ENCODE measurements around the gene FOSL1. TPM values are rescaled to one million over a fixed set of nuclear protein-coding genes. Genes with fewer than 3 reads are reported as not detected.

Gene FOSL1
- total and polyA plus RNA-seq, 2 experiments from 2014 or later: 14.6 to 17.1 TPM

DNA sequence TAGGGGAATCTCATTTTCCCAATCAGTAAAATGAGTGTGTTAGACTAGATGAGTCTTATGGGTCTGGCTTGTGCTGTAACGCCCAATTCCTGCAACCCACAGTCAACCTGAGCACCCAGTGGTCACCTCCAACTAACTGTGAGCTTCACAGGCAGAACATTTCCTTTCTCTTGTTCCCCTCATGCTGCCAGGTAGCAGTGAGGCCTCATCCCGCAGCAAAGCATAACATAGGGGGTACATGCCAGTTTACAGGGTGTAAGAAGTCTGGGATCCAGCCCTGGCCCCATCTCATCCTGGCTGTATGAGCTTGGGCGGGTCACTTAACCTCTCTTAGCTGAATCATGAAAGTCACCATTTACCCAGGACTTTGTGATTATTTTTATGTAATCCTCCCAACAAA, 31.3 kb downstream of the FOSL1 start:
- Mint-ChIP-seq H3K9me3 (no peaks in the 10 kb centered on the region; the same call in 2 of the 3 replicates), H3K36me3 (ENCODE audit: low read depth) (peaks cover 14% of the 10 kb centered on the region), H3K4me1 (peaks cover 8% of the 10 kb centered on the region), H3K4me3 (no peak overlapping the region; the same call in 2 of the 3 replicates), H3K27ac (no peak overlapping the region), H3K27me3 (ENCODE audit: insufficient read depth, low read depth, poor library complexity) (peaks cover 45% of the 10 kb centered on the region)
- TF ChIP-seq EZH2phosphoT487 (IDR thresholded peaks at IDR 0.05; ENCODE audit: unreplicated experiment): no peak
- TF ChIP-seq EZH2 (IDR thresholded peaks at IDR 0.05; ENCODE audit: low read depth, unreplicated experiment): no peak
- TF ChIP-seq NANOG (IDR thresholded peaks at IDR 0.05; ENCODE audit: borderline replicate concordance): no peak
- TF ChIP-seq CREB1 (CRISPR knock-in tag; IDR thresholded peaks at IDR 0.05; ENCODE audit: low read depth): no peak
- no peak for TF ChIP-seq ZNF114 (CRISPR knock-in tag; IDR thresholded peaks at IDR 0.05)
- TF ChIP-seq POLR2AphosphoS5 (IDR thresholded peaks at IDR 0.05; ENCODE audit: low read depth): no peak
- TF ChIP-seq STAT1 (IDR thresholded peaks at IDR 0.05; ENCODE audit: unreplicated experiment): no peak
- TF ChIP-seq, protein P1, sequence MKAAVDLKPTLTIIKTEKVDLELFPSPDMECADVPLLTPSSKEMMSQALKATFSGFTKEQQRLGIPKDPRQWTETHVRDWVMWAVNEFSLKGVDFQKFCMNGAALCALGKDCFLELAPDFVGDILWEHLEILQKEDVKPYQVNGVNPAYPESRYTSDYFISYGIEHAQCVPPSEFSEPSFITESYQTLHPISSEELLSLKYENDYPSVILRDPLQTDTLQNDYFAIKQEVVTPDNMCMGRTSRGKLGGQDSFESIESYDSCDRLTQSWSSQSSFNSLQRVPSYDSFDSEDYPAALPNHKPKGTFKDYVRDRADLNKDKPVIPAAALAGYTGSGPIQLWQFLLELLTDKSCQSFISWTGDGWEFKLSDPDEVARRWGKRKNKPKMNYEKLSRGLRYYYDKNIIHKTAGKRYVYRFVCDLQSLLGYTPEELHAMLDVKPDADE (IDR thresholded peaks at IDR 0.05): no peak
- TF ChIP-seq, protein P2, sequence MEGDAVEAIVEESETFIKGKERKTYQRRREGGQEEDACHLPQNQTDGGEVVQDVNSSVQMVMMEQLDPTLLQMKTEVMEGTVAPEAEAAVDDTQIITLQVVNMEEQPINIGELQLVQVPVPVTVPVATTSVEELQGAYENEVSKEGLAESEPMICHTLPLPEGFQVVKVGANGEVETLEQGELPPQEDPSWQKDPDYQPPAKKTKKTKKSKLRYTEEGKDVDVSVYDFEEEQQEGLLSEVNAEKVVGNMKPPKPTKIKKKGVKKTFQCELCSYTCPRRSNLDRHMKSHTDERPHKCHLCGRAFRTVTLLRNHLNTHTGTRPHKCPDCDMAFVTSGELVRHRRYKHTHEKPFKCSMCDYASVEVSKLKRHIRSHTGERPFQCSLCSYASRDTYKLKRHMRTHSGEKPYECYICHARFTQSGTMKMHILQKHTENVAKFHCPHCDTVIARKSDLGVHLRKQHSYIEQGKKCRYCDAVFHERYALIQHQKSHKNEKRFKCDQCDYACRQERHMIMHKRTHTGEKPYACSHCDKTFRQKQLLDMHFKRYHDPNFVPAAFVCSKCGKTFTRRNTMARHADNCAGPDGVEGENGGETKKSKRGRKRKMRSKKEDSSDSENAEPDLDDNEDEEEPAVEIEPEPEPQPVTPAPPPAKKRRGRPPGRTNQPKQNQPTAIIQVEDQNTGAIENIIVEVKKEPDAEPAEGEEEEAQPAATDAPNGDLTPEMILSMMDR (conservative IDR thresholded peaks at IDR 0.05; ENCODE audit: low read depth in 2 of 2): no peak
- TF ChIP-seq, protein P3, sequence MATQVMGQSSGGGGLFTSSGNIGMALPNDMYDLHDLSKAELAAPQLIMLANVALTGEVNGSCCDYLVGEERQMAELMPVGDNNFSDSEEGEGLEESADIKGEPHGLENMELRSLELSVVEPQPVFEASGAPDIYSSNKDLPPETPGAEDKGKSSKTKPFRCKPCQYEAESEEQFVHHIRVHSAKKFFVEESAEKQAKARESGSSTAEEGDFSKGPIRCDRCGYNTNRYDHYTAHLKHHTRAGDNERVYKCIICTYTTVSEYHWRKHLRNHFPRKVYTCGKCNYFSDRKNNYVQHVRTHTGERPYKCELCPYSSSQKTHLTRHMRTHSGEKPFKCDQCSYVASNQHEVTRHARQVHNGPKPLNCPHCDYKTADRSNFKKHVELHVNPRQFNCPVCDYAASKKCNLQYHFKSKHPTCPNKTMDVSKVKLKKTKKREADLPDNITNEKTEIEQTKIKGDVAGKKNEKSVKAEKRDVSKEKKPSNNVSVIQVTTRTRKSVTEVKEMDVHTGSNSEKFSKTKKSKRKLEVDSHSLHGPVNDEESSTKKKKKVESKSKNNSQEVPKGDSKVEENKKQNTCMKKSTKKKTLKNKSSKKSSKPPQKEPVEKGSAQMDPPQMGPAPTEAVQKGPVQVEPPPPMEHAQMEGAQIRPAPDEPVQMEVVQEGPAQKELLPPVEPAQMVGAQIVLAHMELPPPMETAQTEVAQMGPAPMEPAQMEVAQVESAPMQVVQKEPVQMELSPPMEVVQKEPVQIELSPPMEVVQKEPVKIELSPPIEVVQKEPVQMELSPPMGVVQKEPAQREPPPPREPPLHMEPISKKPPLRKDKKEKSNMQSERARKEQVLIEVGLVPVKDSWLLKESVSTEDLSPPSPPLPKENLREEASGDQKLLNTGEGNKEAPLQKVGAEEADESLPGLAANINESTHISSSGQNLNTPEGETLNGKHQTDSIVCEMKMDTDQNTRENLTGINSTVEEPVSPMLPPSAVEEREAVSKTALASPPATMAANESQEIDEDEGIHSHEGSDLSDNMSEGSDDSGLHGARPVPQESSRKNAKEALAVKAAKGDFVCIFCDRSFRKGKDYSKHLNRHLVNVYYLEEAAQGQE (IDR thresholded peaks at IDR 0.05; ENCODE audit: unreplicated experiment): no peak
- no peak for TF ChIP-seq JUNB (IDR thresholded peaks at IDR 0.05; ENCODE audit: unreplicated experiment)
- no peak for TF ChIP-seq ZNF331 (CRISPR knock-in tag; IDR thresholded peaks at IDR 0.05; ENCODE audit: low read depth)
- TF ChIP-seq, protein P4, sequence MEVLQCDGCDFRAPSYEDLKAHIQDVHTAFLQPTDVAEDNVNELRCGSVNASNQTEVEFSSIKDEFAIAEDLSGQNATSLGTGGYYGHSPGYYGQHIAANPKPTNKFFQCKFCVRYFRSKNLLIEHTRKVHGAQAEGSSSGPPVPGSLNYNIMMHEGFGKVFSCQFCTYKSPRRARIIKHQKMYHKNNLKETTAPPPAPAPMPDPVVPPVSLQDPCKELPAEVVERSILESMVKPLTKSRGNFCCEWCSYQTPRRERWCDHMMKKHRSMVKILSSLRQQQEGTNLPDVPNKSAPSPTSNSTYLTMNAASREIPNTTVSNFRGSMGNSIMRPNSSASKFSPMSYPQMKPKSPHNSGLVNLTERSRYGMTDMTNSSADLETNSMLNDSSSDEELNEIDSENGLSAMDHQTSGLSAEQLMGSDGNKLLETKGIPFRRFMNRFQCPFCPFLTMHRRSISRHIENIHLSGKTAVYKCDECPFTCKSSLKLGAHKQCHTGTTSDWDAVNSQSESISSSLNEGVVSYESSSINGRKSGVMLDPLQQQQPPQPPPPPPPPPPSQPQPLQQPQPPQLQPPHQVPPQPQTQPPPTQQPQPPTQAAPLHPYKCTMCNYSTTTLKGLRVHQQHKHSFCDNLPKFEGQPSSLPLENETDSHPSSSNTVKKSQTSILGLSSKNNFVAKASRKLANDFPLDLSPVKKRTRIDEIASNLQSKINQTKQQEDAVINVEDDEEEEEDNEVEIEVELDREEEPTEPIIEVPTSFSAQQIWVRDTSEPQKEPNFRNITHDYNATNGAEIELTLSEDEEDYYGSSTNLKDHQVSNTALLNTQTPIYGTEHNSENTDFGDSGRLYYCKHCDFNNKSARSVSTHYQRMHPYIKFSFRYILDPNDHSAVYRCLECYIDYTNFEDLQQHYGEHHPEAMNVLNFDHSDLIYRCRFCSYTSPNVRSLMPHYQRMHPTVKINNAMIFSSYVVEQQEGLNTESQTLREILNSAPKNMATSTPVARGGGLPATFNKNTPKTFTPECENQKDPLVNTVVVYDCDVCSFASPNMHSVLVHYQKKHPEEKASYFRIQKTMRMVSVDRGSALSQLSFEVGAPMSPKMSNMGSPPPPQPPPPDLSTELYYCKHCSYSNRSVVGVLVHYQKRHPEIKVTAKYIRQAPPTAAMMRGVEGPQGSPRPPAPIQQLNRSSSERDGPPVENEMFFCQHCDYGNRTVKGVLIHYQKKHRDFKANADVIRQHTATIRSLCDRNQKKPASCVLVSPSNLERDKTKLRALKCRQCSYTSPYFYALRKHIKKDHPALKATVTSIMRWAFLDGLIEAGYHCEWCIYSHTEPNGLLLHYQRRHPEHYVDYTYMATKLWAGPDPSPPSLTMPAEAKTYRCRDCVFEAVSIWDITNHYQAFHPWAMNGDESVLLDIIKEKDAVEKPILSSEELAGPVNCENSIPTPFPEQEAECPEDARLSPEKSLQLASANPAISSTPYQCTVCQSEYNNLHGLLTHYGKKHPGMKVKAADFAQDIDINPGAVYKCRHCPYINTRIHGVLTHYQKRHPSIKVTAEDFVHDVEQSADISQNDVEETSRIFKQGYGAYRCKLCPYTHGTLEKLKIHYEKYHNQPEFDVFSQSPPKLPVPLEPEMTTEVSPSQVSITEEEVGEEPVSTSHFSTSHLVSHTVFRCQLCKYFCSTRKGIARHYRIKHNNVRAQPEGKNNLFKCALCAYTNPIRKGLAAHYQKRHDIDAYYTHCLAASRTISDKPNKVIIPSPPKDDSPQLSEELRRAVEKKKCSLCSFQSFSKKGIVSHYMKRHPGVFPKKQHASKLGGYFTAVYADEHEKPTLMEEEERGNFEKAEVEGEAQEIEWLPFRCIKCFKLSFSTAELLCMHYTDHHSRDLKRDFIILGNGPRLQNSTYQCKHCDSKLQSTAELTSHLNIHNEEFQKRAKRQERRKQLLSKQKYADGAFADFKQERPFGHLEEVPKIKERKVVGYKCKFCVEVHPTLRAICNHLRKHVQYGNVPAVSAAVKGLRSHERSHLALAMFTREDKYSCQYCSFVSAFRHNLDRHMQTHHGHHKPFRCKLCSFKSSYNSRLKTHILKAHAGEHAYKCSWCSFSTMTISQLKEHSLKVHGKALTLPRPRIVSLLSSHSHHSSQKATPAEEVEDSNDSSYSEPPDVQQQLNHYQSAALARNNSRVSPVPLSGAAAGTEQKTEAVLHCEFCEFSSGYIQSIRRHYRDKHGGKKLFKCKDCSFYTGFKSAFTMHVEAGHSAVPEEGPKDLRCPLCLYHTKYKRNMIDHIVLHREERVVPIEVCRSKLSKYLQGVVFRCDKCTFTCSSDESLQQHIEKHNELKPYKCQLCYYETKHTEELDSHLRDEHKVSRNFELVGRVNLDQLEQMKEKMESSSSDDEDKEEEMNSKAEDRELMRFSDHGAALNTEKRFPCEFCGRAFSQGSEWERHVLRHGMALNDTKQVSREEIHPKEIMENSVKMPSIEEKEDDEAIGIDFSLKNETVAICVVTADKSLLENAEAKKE (CRISPR knock-in tag; IDR thresholded peaks at IDR 0.05): no peak
- Histone ChIP-seq H3K4me3 (no peak overlapping the region), H3F3A (replicated peaks; ENCODE audit: low read depth) (peaks cover 9% of the 10 kb centered on the region; the same call in 1 of the 2 replicates), H3K9me2 (ENCODE audit: insufficient read depth) (no peaks in the 10 kb centered on the region), H3K4me1 (ENCODE audit: insufficient read depth) (no peaks in the 10 kb centered on the region; the same call in 1 of the 2 replicates), H3K4me2 (no peak overlapping the region), H3K36me3 (ENCODE audit: insufficient read depth) (no peaks in the 10 kb centered on the region; the same call in 1 of the 2 replicates), H2AFZ (no peak overlapping the region), H3K27ac (ENCODE audit: low read depth) (no peak overlapping the region), H3K27me3 (ENCODE audit: insufficient read depth) (peaks cover 29% of the 10 kb centered on the region), H3K79me2 (replicated peaks; ENCODE audit: insufficient read depth) (no peaks in the 10 kb centered on the region), H4K20me1 (replicated peaks; ENCODE audit: insufficient read depth) (no peaks in the 10 kb centered on the region; the same call in 1 of the 2 replicates)
- DNase-seq (ENCODE audit: low spot score) (no peak), ATAC-seq (no peak)

Measured in GM23338 (cell line).